ENCODE data around the gene LASP1NB.
"Not testable (repeated sequence)": the region's sequence is repeated elsewhere in the genome, so short reads cannot be mapped to it uniquely, and the experiment has no call there.

The LASP1NB gene

GRCh38 chr17:38897671-38898290 lies 27.6 kb upstream of the LASP1NB start:
- no peak for DNase-seq

GRCh38 chr17:38898291-38898679 lies 27.1 kb upstream of the LASP1NB start:
- DNase-seq = no peak

- DNase-seq = peak; percentile 6
These were observed 26.5 kb upstream of the LASP1NB start for GRCh38 chr17:38898812-38899348.

GRCh38 chr17:38899421-38899820 lies 26.0 kb upstream of the LASP1NB start:
- DNase-seq = no peak

GRCh38 chr17:38900978-38901656 lies 24.3 kb upstream of the LASP1NB start:
- DNase-seq = peak; percentile 99

- DNase-seq = no peak
These were observed 22.0 kb upstream of the LASP1NB start for GRCh38 chr17:38903404-38903803.

GRCh38 chr17:38904892-38905291 lies 20.5 kb upstream of the LASP1NB start:
- DNase-seq = no peak

GRCh38 chr17:38905375-38905774 lies 20.0 kb upstream of the LASP1NB start:
- no peak for DNase-seq

GRCh38 chr17:38906460-38907228 lies 18.8 kb upstream of the LASP1NB start:
- no peak for DNase-seq

- DNase-seq = no peak
These were observed 17.3 kb upstream of the LASP1NB start for GRCh38 chr17:38907930-38908675.

GRCh38 chr17:38908676-38909181 lies 16.7 kb upstream of the LASP1NB start:
- no peak for DNase-seq

GRCh38 chr17:38910325-38910724 lies 15.1 kb upstream of the LASP1NB start:
- DNase-seq = no peak

- DNase-seq = no peak
These were observed 14.2 kb upstream of the LASP1NB start for GRCh38 chr17:38911081-38911730.

GRCh38 chr17:38911731-38912081 lies 13.7 kb upstream of the LASP1NB start:
- DNase-seq = not testable (repeated sequence)

GRCh38 chr17:38912221-38912813 lies 13.1 kb upstream of the LASP1NB start:
- no peak for DNase-seq

GRCh38 chr17:38914741-38915638 lies 10.4 kb upstream of the LASP1NB start:
- DNase-seq = no peak

- no peak for DNase-seq
These were observed 9.8 kb upstream of the LASP1NB start for GRCh38 chr17:38915639-38915995.

- no peak for DNase-seq
These were observed 8.6 kb upstream of the LASP1NB start for GRCh38 chr17:38916771-38917170.

- DNase-seq = no peak
These were observed 8.2 kb upstream of the LASP1NB start for GRCh38 chr17:38917259-38917658.

- DNase-seq = no peak
These were observed 7.1 kb upstream of the LASP1NB start for GRCh38 chr17:38918129-38918913.

All from kidney glomerular epithelial cell (primary cell).